Skin epidermis (tissue), 12 donors: ENCODE results near the gene F7.
"Not testable (repeated sequence)": the region's sequence is repeated elsewhere in the genome, so short reads cannot be mapped to it uniquely, and the experiment has no call there.

Experiments
- H3K27ac ChIP-seq, 21 experiments: fragments of 200-600 bp; sonication (generic) in 11 of 21; one replicate each; pipeline ENCODE4 v1.5.0; 2020; ENCODE audit warnings: mild to moderate bottlenecking in 3 of 21, inconsistent platforms in 2 of 21, moderate library complexity in 2 of 21
- H3K4me3 ChIP-seq, 7 experiments: fragments of 200-600 bp; sonication (generic) in 2 of 7; one replicate each; pipeline ENCODE4 v1.5.0; 2020; ENCODE audit warnings: inconsistent platforms in 2 of 7, mild to moderate bottlenecking in 2 of 7, moderate library complexity in 1 of 7

F7 gene

GRCh38 chr13:113105032-113105920, at the start of gene F7:
Gene F7 (plus strand): TSS chr13:113105791. CDS start chr13:113105842, 51 bp downstream.
- Histone ChIP-seq H3K4me3 (no peak within 1 kb of the TSS), H3K27ac (no peak within 1 kb of the TSS)

GRCh38 chr13:113057084-113057483, 48.5 kb upstream of the F7 start:
- Histone ChIP-seq H3K27ac (no peak overlapping the region), H3K4me3 (no peak overlapping the region)

GRCh38 chr13:113057559-113057958, 48.0 kb upstream of the F7 start:
- H3K27ac ChIP-seq, H3K4me3 ChIP-seq: not testable (repeated sequence)

GRCh38 chr13:113058129-113058987, 47.2 kb upstream of the F7 start:
- Histone ChIP-seq H3K4me3 (no peak overlapping the region), H3K27ac (no peak overlapping the region)

GRCh38 chr13:113058988-113059850, 46.4 kb upstream of the F7 start:
- Histone ChIP-seq H3K4me3 (no peak overlapping the region), H3K27ac (no peak overlapping the region)

GRCh38 chr13:113059891-113060290, 45.7 kb upstream of the F7 start:
- Histone ChIP-seq H3K27ac (no peak overlapping the region), H3K4me3 (no peak overlapping the region)

- Histone ChIP-seq H3K4me3 (no peak overlapping the region), H3K27ac (no peak overlapping the region)
These were observed 44.9 kb upstream of the F7 start for GRCh38 chr13:113060557-113061270.

GRCh38 chr13:113061271-113061625, 44.3 kb upstream of the F7 start:
- H3K4me3 ChIP-seq, result no peak overlapping the region

GRCh38 chr13:113061796-113062425, 43.7 kb upstream of the F7 start:
- Histone ChIP-seq H3K27ac (no peak overlapping the region), H3K4me3 (no peak overlapping the region)

More at GRCh38 chr13:113061271-113061625, 44.3 kb upstream of the F7 start:
- H3K27ac ChIP-seq, result no peak overlapping the region

GRCh38 chr13:113062691-113063090, 42.9 kb upstream of the F7 start:
- Histone ChIP-seq H3K27ac (no peak overlapping the region), H3K4me3 (no peak overlapping the region)

GRCh38 chr13:113063091-113063491, 42.5 kb upstream of the F7 start:
- Histone ChIP-seq H3K27ac (no peak overlapping the region), H3K4me3 (no peak overlapping the region)

- H3K27ac ChIP-seq, result peak overlapping the region in 1 of 21 experiments; percentile 17
- H3K4me3 ChIP-seq, result no peak overlapping the region
These were observed 41.5 kb upstream of the F7 start for GRCh38 chr13:113064000-113064533.

GRCh38 chr13:113064534-113065405, 40.8 kb upstream of the F7 start:
- no peak overlapping the region for H3K4me3 ChIP-seq
- no peak overlapping the region for H3K27ac ChIP-seq

- Histone ChIP-seq H3K27ac (no peak overlapping the region), H3K4me3 (no peak overlapping the region)
These were observed 40.0 kb upstream of the F7 start for GRCh38 chr13:113065406-113066141.

- no peak overlapping the region for H3K27ac ChIP-seq
These were observed 39.5 kb upstream of the F7 start for GRCh38 chr13:113066142-113066455.

GRCh38 chr13:113066746-113067145, 38.8 kb upstream of the F7 start:
- H3K27ac ChIP-seq, result no peak overlapping the region
- no peak overlapping the region for H3K4me3 ChIP-seq

More at GRCh38 chr13:113066142-113066455, 39.5 kb upstream of the F7 start:
- H3K4me3 ChIP-seq, result no peak overlapping the region
